K562 (cell line): ENCODE measurements around the gene HAUS1. TPM values are rescaled to one million over a fixed set of nuclear protein-coding genes. Genes with fewer than 3 reads are reported as not detected.

Experiments
- ATF6 ChIP-seq: sonication (generic); formaldehyde crosslinking; IDR thresholded peaks from 2 replicates; pipeline ENCODE4 v1.4.0; 2020; ENCODE audit warnings: mild to moderate bottlenecking, missing genetic modification reagents
- JUND ChIP-seq, 2 experiments: IDR thresholded peaks; 2 replicates in 1 of 2; 3 replicates in 1 of 2; pipeline ENCODE4 v1.6.1; 2011; ENCODE audit warnings: borderline replicate concordance in 2 of 2, low read depth in 2 of 2, low read length in 2 of 2, improper control_type of control experiment in 1 of 2, missing biosample characterization in 1 of 2, missing genetic modification characterization in 1 of 2, missing genetic modification reagents in 1 of 2
- L3MBTL2 ChIP-seq: fragments of 450-650 bp; IDR thresholded peaks from 2 replicates; pipeline ENCODE4 v1.6.1; 2016; ENCODE audit warnings: mild to moderate bottlenecking, moderate library complexity
- NCOA6 ChIP-seq: fragments of 450-650 bp; IDR thresholded peaks from 2 replicates; pipeline ENCODE4 v1.6.1; 2017; ENCODE audit warnings: mild to moderate bottlenecking
- PYGO2 ChIP-seq: fragments of 450-650 bp; IDR thresholded peaks from 2 replicates; pipeline ENCODE4 v1.6.1; 2016; ENCODE audit warnings: mild to moderate bottlenecking, missing genetic modification characterization, moderate library complexity, missing compliant biosample characterization
- RBM14 ChIP-seq: fragments of 200-400 bp; formaldehyde crosslinking; IDR thresholded peaks from 2 replicates; pipeline ENCODE4 v1.6.1; 2018; ENCODE audit warnings: low read depth, mild to moderate bottlenecking, low read length, moderate library complexity, borderline replicate concordance; ENCODE audit not compliant: insufficient read depth
- RFX1 ChIP-seq: fragments of 450-650 bp; IDR thresholded peaks from 2 replicates; pipeline ENCODE4 v1.6.1; 2016; ENCODE audit warnings: mild to moderate bottlenecking, moderate library complexity
- SMAD3 ChIP-seq: fragments of 450-650 bp; formaldehyde crosslinking; conservative IDR thresholded peaks from 2 replicates; pipeline ENCODE4 v1.4.0; 2020; ENCODE audit warnings: mild to moderate bottlenecking
- TEAD4 ChIP-seq, 2 experiments: sonication (generic) in 1 of 2; formaldehyde crosslinking in 1 of 2; IDR thresholded peaks; 2 replicates each; pipeline versions ENCODE4 v1.6.1 to v1.8.0; 2012 to 2022; ENCODE audit warnings: borderline replicate concordance in 1 of 2, inconsistent platforms in 1 of 2, low read length in 1 of 2, mild to moderate bottlenecking in 1 of 2, missing genetic modification reagents in 1 of 2
- UBTF ChIP-seq, 2 experiments: IDR thresholded peaks; 2 replicates each; pipeline ENCODE4 v1.6.1; 2012; ENCODE audit warnings: improper control_type of control experiment in 2 of 2, low read depth in 2 of 2, low read length in 2 of 2, borderline replicate concordance in 1 of 2
- ZKSCAN8 ChIP-seq: fragments of 200-800 bp; sonication (Bioruptor generic); IDR thresholded peaks from 2 replicates; pipeline ENCODE4 v1.6.1; 2016; ENCODE audit warnings: missing genetic modification characterization, missing compliant biosample characterization
- ZNF592 ChIP-seq: fragments of 450-650 bp; IDR thresholded peaks from 2 replicates; pipeline ENCODE4 v1.6.1; 2017; ENCODE audit warnings: antibody characterized with exemption, mild to moderate bottlenecking
- polyA plus RNA-seq, 8 experiments: library from polyadenylated mRNA; depleted of rRNA in 4 of 8; stranded (reverse) in 5 of 8; unstranded in 3 of 8; fragments of >200 nt; fragmentation: Nextera tagmentation in 2 of 8; fragmentation: Illumina TruSeq in 1 of 8; extraction: Ambion mirVana in 2 of 8; extraction: Trizol in 1 of 8; gene quantifications; 2 replicates each; pipeline versions ENCODE4 v1.2.1 to v1.2.3, GENCODE V29; 2011 to 2014; ENCODE audit warnings: inconsistent platforms in 1 of 8, missing spikeins in 1 of 8
- total RNA-seq, 7 experiments: library from RNA; depleted of rRNA in 6 of 7; stranded (reverse); fragments of >200 nt in 6 of 7; fragmentation: Illumina TruSeq in 2 of 7; extraction: Trizol in 2 of 7; gene quantifications; 2 replicates each; pipeline versions ENCODE4 v1.2.1 to v1.2.3, GENCODE V29; 2011 to 2021; ENCODE audit warnings: low replicate concordance in 1 of 7

HAUS1 gene
- total and polyA plus RNA-seq, 9 of the 15 experiments (the other 6 are each of a cell fraction or from before 2014, with no cell fraction given) = 45.6 to 135 (median 76.3) TPM

GRCh38 chr18:46097801-46098615, 6.2 kb upstream of the HAUS1 start, which contains the start of gene ATP5F1A (continued):
- no peak for TF ChIP-seq JUND (IDR thresholded peaks at IDR 0.05; ENCODE audit: borderline replicate concordance, low read depth, low read length)
- no peak for TF ChIP-seq JUND (tag; IDR thresholded peaks at IDR 0.05; ENCODE audit: borderline replicate concordance, low read depth, low read length)
- TF ChIP-seq L3MBTL2 = peak; percentile 82
- TF ChIP-seq NCOA6 = no peak
- no peak for TF ChIP-seq RBM14
- no peak for TF ChIP-seq UBTF (IDR thresholded peaks at IDR 0.05; ENCODE audit: borderline replicate concordance in 1 of 2, low read depth in 2 of 2, low read length in 2 of 2)
- TF ChIP-seq RFX1 = peak; percentile 69
- 0 out of 2 replicates have a peak, but pooled peaks have one; percentile 38 for TF ChIP-seq SMAD3 (CRISPR knock-in tag)
- TF ChIP-seq ATF6 (CRISPR knock-in tag) = no peak
- no peak for TF ChIP-seq PYGO2
- peak; percentile 92; the same call in 1 of the 2 replicates for TF ChIP-seq ZNF592
- 0 out of 2 replicates have a peak, but pooled peaks have one; percentile 25 for TF ChIP-seq TEAD4 (IDR thresholded peaks at IDR 0.05; ENCODE audit: low read length)
- TF ChIP-seq TEAD4 (CRISPR knock-in tag; IDR thresholded peaks at IDR 0.05; ENCODE audit: borderline replicate concordance) = no peak
- TF ChIP-seq ZKSCAN8 (CRISPR knock-in tag) = no peak
